H1 (cell line): Measurements from ENCODE around the gene ISM1. TPM values are rescaled to one million over a fixed set of nuclear protein-coding genes. Genes with fewer than 3 reads are reported as not detected.

Experiments used
- CTCF ChIA-PET: fragments of 300-600 bp; sonication (Branson Sonifier 250); formaldehyde crosslinking; loops from one replicate; lab custom pipeline; 2021; ENCODE audit not compliant: partially characterized antibody; lab: Charles Lee
- POLR2A ChIA-PET: fragments of 300-600 bp; sonication (Branson Sonifier 250); formaldehyde crosslinking; loops from one replicate; lab custom pipeline; 2021; ENCODE audit warnings: inconsistent platforms; ENCODE audit not compliant: partially characterized antibody; lab: Charles Lee
- DNase-seq, 2 experiments: peaks; one replicate each; pipeline versions ENCODE4 v3.0.0 to v3.0.0-alpha.2; 2010 to 2022; ENCODE audit warnings: low spot score in 2 of 2, low read depth in 1 of 2, mixed read lengths in 1 of 2
- FAIRE-seq: peaks from 2 replicates; lab custom pipeline; 2011; peaks lifted over from hg19 to GRCh38; lab: Jason Lieb, UNC
- H2AFZ ChIP-seq: 2 replicates; pipeline ENCODE4 v1.8.1; 2012; ENCODE audit warnings: low read length, inconsistent platforms
- H2AK5ac ChIP-seq: 2 replicates; pipeline ENCODE4 v1.6.1; 2013; ENCODE audit warnings: low read depth, low read length
- H2BK120ac ChIP-seq: replicated peaks from 2 replicates; pipeline ENCODE3; 2013; ENCODE audit warnings: low read depth, low read length, inconsistent platforms
- H2BK12ac ChIP-seq: 2 replicates; pipeline ENCODE4 v1.6.1; 2013; ENCODE audit warnings: low read depth, low read length
- H2BK15ac ChIP-seq: 2 replicates; pipeline ENCODE4 v1.6.1; 2013; ENCODE audit warnings: low read length
- H2BK20ac ChIP-seq: 2 replicates; pipeline ENCODE4 v1.6.1; 2013; ENCODE audit warnings: low read length
- H2BK5ac ChIP-seq: 2 replicates; pipeline ENCODE4 v1.6.1; 2013; ENCODE audit warnings: low read depth, low read length
- H3K14ac ChIP-seq: 2 replicates; pipeline ENCODE4 v1.6.1; 2013; ENCODE audit warnings: inconsistent platforms; ENCODE audit not compliant: insufficient read length
- H3K18ac ChIP-seq: 2 replicates; pipeline ENCODE4 v1.6.1; 2013; ENCODE audit warnings: low read length; ENCODE audit errors: extremely low read depth
- H3K23ac ChIP-seq: 2 replicates; pipeline ENCODE4 v1.6.1; 2013; ENCODE audit warnings: inconsistent platforms; ENCODE audit not compliant: insufficient read length
- H3K23me2 ChIP-seq: 2 replicates; pipeline ENCODE4 v1.6.1; 2013; ENCODE audit warnings: low read depth, low read length
- H3K27ac ChIP-seq: 2 replicates; pipeline ENCODE4 v1.6.1; 2011; ENCODE audit warnings: low read depth, low read length, inconsistent platforms
- H3K27me3 ChIP-seq, 4 experiments: replicated peaks in 1 of 4; 1 replicate in 1 of 4; 2 replicates in 3 of 4; pipeline versions ENCODE4 v1.6.1 to v1.8.1; 2011 to 2013; ENCODE audit warnings: low read length in 3 of 4, mild to moderate bottlenecking in 3 of 4, inconsistent platforms in 2 of 4, mixed read lengths in 2 of 4, moderate library complexity in 1 of 4; ENCODE audit not compliant: control insufficient read depth in 3 of 4, insufficient read depth in 3 of 4; ENCODE audit errors: extremely low read depth in 1 of 4
- H3K36me3 ChIP-seq, 4 experiments: 2 replicates each; pipeline versions ENCODE4 v1.6.1 to v1.8.1; 2011 to 2013; ENCODE audit warnings: mild to moderate bottlenecking in 4 of 4, low read length in 3 of 4, moderate library complexity in 2 of 4, control low read depth in 1 of 4, inconsistent platforms in 1 of 4; ENCODE audit not compliant: insufficient read depth in 4 of 4, control insufficient read depth in 2 of 4
- H3K4ac ChIP-seq: replicated peaks from 2 replicates; pipeline ENCODE3; 2013; ENCODE audit warnings: low read length, low read depth, mixed read lengths, inconsistent platforms; ENCODE audit not compliant: insufficient read length
- H3K4me1 ChIP-seq, 4 experiments: replicated peaks in 1 of 4; 1 replicate in 1 of 4; 2 replicates in 3 of 4; pipeline versions ENCODE4 v1.6.1 to v1.8.1; 2011 to 2013; ENCODE audit warnings: low read length in 3 of 4, inconsistent platforms in 2 of 4, mixed read lengths in 1 of 4; ENCODE audit not compliant: insufficient read depth in 4 of 4, control insufficient read depth in 3 of 4
- H3K4me2 ChIP-seq, 2 experiments: 2 replicates each; pipeline versions ENCODE4 v1.6.1 to v1.8.1; 2011 to 2013; ENCODE audit warnings: low read depth in 2 of 2, low read length in 2 of 2, control low read depth in 1 of 2, inconsistent platforms in 1 of 2, mild to moderate bottlenecking in 1 of 2; ENCODE audit not compliant: insufficient read depth in 1 of 2
- H3K4me3 ChIP-seq, 4 experiments: fragments of 200-600, 300-600 bp in 1 of 4; sonication (generic), shearing (Covaris generic), sonication (Bioruptor Twin) in 1 of 4; 2 replicates each; pipeline versions ENCODE4 v1.5.1 to v1.8.1; 2011 to 2016; ENCODE audit warnings: low read length in 4 of 4, low read depth in 3 of 4, control low read depth in 2 of 4, inconsistent platforms in 2 of 4, mild to moderate bottlenecking in 2 of 4, mixed read lengths in 1 of 4, moderate library complexity in 1 of 4; ENCODE audit not compliant: insufficient read depth in 2 of 4; ENCODE audit errors: extremely low read depth in 1 of 4
- H3K56ac ChIP-seq: replicated peaks from 2 replicates; pipeline ENCODE3; 2013; ENCODE audit warnings: low read depth, mild to moderate bottlenecking, mixed read lengths, low read length, inconsistent platforms; ENCODE audit not compliant: insufficient read length
- H3K79me1 ChIP-seq: 2 replicates; pipeline ENCODE4 v1.6.1; 2013; ENCODE audit warnings: low read depth, low read length, control low read depth
- H3K79me2 ChIP-seq, 2 experiments: 2 replicates each; pipeline versions ENCODE4 v1.6.1 to v1.8.1; 2012 to 2013; ENCODE audit warnings: low read length in 2 of 2, mild to moderate bottlenecking in 2 of 2, inconsistent platforms in 1 of 2; ENCODE audit not compliant: insufficient read depth in 2 of 2, control insufficient read depth in 1 of 2
- H3K9ac ChIP-seq, 4 experiments: replicated peaks in 1 of 4; 1 replicate in 1 of 4; 2 replicates in 3 of 4; pipeline versions ENCODE4 v1.6.1 to v1.8.1; 2011 to 2013; ENCODE audit warnings: low read depth in 3 of 4, low read length in 3 of 4, control low read depth in 2 of 4, mild to moderate bottlenecking in 2 of 4, moderate library complexity in 2 of 4, inconsistent platforms in 1 of 4; ENCODE audit errors: extremely low read depth in 1 of 4
- H3K9me3 ChIP-seq, 2 experiments: 2 replicates each; pipeline versions ENCODE4 v1.6.1 to v1.8.1; 2012 to 2013; ENCODE audit warnings: mild to moderate bottlenecking in 2 of 2, moderate library complexity in 2 of 2, control low read depth in 1 of 2, inconsistent platforms in 1 of 2, low read depth in 1 of 2, low read length in 1 of 2, mixed read lengths in 1 of 2; ENCODE audit not compliant: insufficient read depth in 2 of 2
- H4K20me1 ChIP-seq, 2 experiments: replicated peaks in 1 of 2; 2 replicates each; pipeline versions ENCODE3 to v1.8.1; 2011 to 2013; ENCODE audit warnings: inconsistent platforms in 2 of 2, low read length in 2 of 2, mild to moderate bottlenecking in 1 of 2; ENCODE audit not compliant: insufficient read depth in 2 of 2, control insufficient read depth in 1 of 2
- H4K5ac ChIP-seq: 2 replicates; pipeline ENCODE4 v1.6.1; 2013; ENCODE audit warnings: low read length, low read depth, mixed read lengths, inconsistent platforms; ENCODE audit not compliant: insufficient read length
- H4K8ac ChIP-seq: 2 replicates; pipeline ENCODE4 v1.8.0; 2013; ENCODE audit warnings: mild to moderate bottlenecking, moderate library complexity, low read length, inconsistent platforms; ENCODE audit not compliant: insufficient read depth; ENCODE audit errors: extremely low read depth
- H4K91ac ChIP-seq: replicated peaks from 2 replicates; pipeline ENCODE3; 2013; ENCODE audit warnings: low read length, mixed read lengths, inconsistent platforms; ENCODE audit not compliant: insufficient read length
- CTCF ChIP-seq, 3 experiments: IDR thresholded peaks; 1 replicate in 2 of 3; 2 replicates in 1 of 3; pipeline versions ENCODE4 v1.5.1 to v1.6.1; 2011; ENCODE audit warnings: low read length in 3 of 3, mild to moderate bottlenecking in 3 of 3, inconsistent platforms in 2 of 3, low read depth in 1 of 3, moderate library complexity in 1 of 3; ENCODE audit not compliant: insufficient read depth in 1 of 3; ENCODE audit errors: control extremely low read depth in 1 of 3
- JUN ChIP-seq: IDR thresholded peaks from 2 replicates; pipeline ENCODE4 v1.6.1; 2011; ENCODE audit warnings: low read depth, mild to moderate bottlenecking, improper control_type of control experiment, low read length
- KDM5A ChIP-seq: fragments of 200-600 bp; IDR thresholded peaks from 2 replicates; pipeline ENCODE4 v1.7.1; 2012; ENCODE audit warnings: mild to moderate bottlenecking, low read length, inconsistent platforms, mixed read lengths
- POLR2A ChIP-seq, 2 experiments: IDR thresholded peaks; 1 replicate in 1 of 2; 2 replicates in 1 of 2; pipeline ENCODE4 v1.6.1; 2011; ENCODE audit warnings: low read depth in 2 of 2, low read length in 2 of 2, mild to moderate bottlenecking in 2 of 2; ENCODE audit errors: control extremely low read depth in 1 of 2
- POLR2AphosphoS5 ChIP-seq: IDR thresholded peaks from 2 replicates; pipeline ENCODE4 v1.6.1; 2011; ENCODE audit warnings: low read depth, low read length
- SIRT6 ChIP-seq: IDR thresholded peaks from one replicate; pipeline ENCODE4 v1.7.1; 2012; ENCODE audit warnings: low read length, inconsistent platforms
- YY1 ChIP-seq: IDR thresholded peaks from 2 replicates; pipeline ENCODE4 v1.6.1; 2011; ENCODE audit warnings: low read depth, mild to moderate bottlenecking, low read length
- WGBS, 2 experiments: shearing (Covaris generic) in 1 of 2; methylation state at CpG; one replicate each; pipeline versions ENCODE4 v1.1.6 to v1.1.7; 2013 to 2015; ENCODE audit warnings: low lambda C conversion rate in 2 of 2, mixed read lengths in 2 of 2, inconsistent platforms in 1 of 2, low coverage in 1 of 2, missing lambda C conversion rate in 1 of 2; ENCODE audit not compliant: insufficient replicate concordance in 2 of 2, insufficient coverage in 1 of 2, insufficient read length in 1 of 2; ENCODE audit errors: extremely low coverage in 1 of 2, missing lambda C conversion rate in 1 of 2; 5-methylcytosine and 5-hydroxymethylcytosine counted together
- polyA plus RNA-seq, 7 experiments: library from polyadenylated mRNA; depleted of rRNA in 3 of 7; stranded (reverse) in 5 of 7; unstranded in 2 of 7; fragments of >200 nt in 5 of 7; fragments of 200-250 nt in 2 of 7; gene quantifications; 1 replicate in 5 of 7; 2 replicates in 1 of 7; 4 replicates in 1 of 7; pipeline versions ENCODE4 v1.2.1 to v1.2.3, GENCODE V29; 2011 to 2013; ENCODE audit warnings: missing spikeins in 2 of 7, mixed read lengths in 2 of 7
- total RNA-seq: library from RNA; stranded (reverse); fragmentation: NEBNext Ultra II Directional; extraction: Animal tissue kit (Norgen Biotek cat#: 25700); gene quantifications from 2 replicates; pipeline ENCODE4 v1.2.1, GENCODE V29; 2021
- TF ChIP-seq, protein P1 (sequence below): IDR thresholded peaks from 2 replicates; pipeline ENCODE4 v1.6.1; 2011; ENCODE audit warnings: low read depth, mild to moderate bottlenecking, low read length; ENCODE audit not compliant: insufficient read depth

The ISM1 gene
- total and polyA plus RNA-seq, 2 of the 8 experiments (the other 6 are each of a cell fraction or from before 2014, with no cell fraction given) = 0.62 to 0.97 TPM

DNA sequence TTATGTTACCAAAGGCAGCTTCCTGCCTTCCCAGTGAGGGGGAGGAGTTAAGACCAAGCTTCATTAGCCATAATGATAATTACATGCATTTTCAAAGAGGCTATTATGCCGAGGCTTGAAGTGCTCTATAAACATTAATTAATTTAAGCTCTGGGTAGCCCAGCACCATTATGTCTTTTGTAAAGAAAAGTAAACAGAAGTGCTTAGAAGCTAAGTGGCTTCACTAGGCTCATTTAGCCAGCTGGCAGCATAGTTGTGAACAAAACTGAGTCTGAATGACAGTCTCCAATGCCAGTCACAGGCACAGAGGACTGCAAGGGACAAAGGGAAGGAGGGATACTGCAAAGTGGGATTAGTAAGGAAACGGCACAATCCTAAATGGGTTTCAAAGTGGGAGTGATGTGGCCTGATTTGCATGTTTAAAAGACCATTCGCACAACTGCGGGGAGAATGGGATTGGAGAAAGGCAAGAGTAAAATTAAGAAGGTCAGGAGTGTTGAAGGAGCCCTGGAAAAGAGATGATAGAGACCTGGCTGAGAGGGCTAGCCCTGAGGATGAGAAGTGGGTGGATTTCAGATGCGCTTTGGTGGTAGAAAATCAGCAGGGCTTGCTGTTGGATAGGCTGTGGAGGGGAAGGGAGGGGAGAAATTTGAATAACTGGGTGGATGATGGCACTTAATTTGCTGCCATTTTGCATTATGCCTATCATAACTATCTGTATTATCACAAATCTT is 20.1 kb upstream of the ISM1 start:
- H4K20me1 ChIP-seq = no peaks in the 10 kb centered on the region
- H3K4me2 ChIP-seq = peak overlapping the region in 1 of 2 experiments; percentile 7; a peak in 1 of 4 replicates
- H3K79me2 ChIP-seq = no peaks in the 10 kb centered on the region
- no peak overlapping the region for H4K91ac ChIP-seq
- H3K36me3 ChIP-seq = no peaks in the 10 kb centered on the region
- CTCF ChIA-PET = interaction anchor here (1.0 kb wide), 1 partner anchor 61 kb away, joined by 3 read pairs; no protein-coding TSS in a partner anchor
- H4K8ac ChIP-seq = no peak overlapping the region
- no peaks in the 10 kb centered on the region for H3K9me3 ChIP-seq
- no peak for DNase-seq
- H3K27ac ChIP-seq = no peak overlapping the region
- H3K27me3 ChIP-seq = no peaks in the 10 kb centered on the region
- TF ChIP-seq CTCF (IDR thresholded peaks at IDR 0.05; ENCODE audit: control extremely low read depth in 1 of 3, insufficient read depth in 1 of 3, low read depth in 1 of 3, low read length in 3 of 3) (no peak), JUN (no peak), POLR2A (IDR thresholded peaks at IDR 0.05; ENCODE audit: control extremely low read depth in 1 of 2, low read depth in 2 of 2, low read length in 2 of 2) (no peak), KDM5A (no peak), POLR2AphosphoS5 (no peak), YY1 (no peak), SIRT6 (no peak)
- TF ChIP-seq, protein P1, sequence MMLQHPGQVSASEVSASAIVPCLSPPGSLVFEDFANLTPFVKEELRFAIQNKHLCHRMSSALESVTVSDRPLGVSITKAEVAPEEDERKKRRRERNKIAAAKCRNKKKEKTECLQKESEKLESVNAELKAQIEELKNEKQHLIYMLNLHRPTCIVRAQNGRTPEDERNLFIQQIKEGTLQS = no peak
- no peak overlapping the region for H2BK15ac ChIP-seq
- H3K4me1 ChIP-seq = peaks cover 2 to 10% (median 4%) of the 10 kb centered on the region in 4 experiments; a peak in 5 of 7 replicates
- H3K23me2 ChIP-seq = peaks cover 4% of the 10 kb centered on the region
- H3K56ac ChIP-seq = no peak overlapping the region
- H3K14ac ChIP-seq = no peak overlapping the region
- H4K5ac ChIP-seq = no peak overlapping the region
- H3K9ac ChIP-seq = no peak overlapping the region
- no peak overlapping the region for H2BK12ac ChIP-seq
- H2AFZ ChIP-seq = peak overlapping the region; percentile 59; the same call in 1 of the 2 replicates
- no peak overlapping the region for H3K23ac ChIP-seq
- POLR2A ChIA-PET = interaction anchor here (1.6 kb wide), 1 partner anchor 17 kb away, joined by 3 read pairs; no protein-coding TSS in a partner anchor
- H2AK5ac ChIP-seq = no peak overlapping the region
- no peak overlapping the region for H3K4ac ChIP-seq
- no peak overlapping the region for H2BK20ac ChIP-seq
- H3K79me1 ChIP-seq = no peaks in the 10 kb centered on the region
- 57% methylated on average over 5 of the region's 5 CpGs; no CpG with 5 or more reads in 1 of the 2 experiments for WGBS, 2 experiments
- H3K4me3 ChIP-seq = no peak overlapping the region
- no peak overlapping the region for H2BK120ac ChIP-seq
- H3K18ac ChIP-seq = no peak overlapping the region
- FAIRE-seq = peak; percentile 19
- no peak overlapping the region for H2BK5ac ChIP-seq
